HG02870 (cell line): ENCODE data around the gene PLP2.
"Not testable (repeated sequence)": the region's sequence is repeated elsewhere in the genome, so short reads cannot be mapped to it uniquely, and the experiment has no call there.

Experiments used
- ATAC-seq: cut with Tn5 transposase; IDR thresholded peaks from one replicate; pipeline ENCODE4 v1.9.1; 2021; ENCODE audit warnings: mild to moderate bottlenecking, moderate library complexity; ENCODE audit not compliant: unreplicated experiment

PLP2 gene

DNA sequence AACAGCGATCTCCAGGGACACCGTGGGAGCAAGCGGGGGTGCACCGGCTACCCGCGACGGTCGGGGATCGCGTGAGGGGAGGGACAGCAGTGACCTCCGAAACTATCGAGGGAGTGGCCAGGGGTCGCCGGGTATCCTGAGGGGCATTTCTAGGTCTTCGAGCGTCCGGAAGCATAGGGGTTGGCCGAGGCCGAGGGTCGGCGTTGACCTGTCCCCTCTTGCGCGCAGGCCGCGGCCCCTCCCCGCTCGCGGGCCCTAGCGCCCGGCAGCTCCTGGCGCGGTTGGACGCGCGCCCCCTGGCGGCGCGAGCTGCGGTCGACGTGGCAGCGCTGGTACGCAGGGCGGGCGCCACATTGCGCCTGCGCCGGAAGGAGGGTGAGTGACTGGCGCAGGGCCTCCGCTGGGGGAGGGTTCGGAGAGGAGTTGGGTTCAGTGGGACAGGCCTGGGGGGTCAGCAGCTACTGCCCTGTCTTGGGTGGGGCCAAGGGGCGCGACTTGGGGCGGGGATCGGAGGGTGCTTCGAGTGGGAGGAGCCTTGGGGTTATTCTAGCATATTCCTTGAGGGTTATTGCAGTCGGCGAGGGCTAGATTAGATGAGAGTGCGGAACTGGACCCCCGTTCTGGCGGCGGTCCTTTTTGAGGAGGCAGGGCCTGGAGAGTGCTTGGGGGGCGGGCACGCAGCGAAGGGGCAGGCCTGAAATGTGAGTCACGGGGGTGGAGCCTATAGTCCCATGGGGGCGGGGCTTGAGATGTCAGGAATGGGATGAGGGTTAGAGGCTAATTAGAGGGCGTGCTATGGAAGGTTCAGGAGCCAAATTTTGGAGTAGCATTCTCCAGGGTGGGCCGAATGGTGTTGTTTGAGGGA lies 7.9 kb upstream of the PLP2 start:
- ATAC-seq: peak; percentile 63

DNA sequence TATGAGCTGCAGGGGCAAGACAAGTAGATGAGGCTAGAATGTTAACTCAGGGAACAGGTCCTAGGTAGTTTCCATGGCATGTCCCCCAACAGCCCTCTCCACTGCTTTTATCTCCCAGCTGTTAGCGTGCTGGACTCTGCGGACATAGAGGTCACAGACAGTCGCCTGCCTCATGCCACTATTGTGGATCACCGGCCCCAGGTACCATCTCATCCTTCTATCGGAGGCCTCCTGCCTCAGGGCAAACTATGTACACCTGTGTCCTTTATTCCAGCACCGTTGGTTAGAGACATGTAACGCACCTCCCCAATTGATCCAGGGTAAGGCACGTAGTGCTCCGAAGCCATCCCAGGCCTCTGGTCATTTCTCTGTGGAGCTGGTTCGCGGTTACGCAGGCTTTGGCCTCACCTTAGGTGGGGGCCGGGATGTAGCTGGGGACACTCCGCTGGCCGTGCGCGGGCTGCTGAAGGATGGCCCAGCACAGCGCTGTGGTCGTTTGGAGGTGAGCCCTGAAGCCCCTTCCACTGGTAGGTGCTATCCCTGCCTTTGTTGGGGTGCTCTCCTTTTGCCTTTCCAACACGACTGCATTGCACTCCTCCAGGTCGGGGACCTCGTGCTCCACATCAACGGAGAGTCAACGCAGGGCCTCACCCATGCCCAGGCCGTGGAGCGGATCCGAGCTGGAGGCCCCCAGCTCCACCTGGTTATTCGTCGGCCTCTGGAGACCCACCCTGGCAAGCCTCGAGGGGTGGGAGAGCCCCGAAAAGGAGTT lies 6.9 kb upstream of the PLP2 start:
- ATAC-seq: no peak

DNA sequence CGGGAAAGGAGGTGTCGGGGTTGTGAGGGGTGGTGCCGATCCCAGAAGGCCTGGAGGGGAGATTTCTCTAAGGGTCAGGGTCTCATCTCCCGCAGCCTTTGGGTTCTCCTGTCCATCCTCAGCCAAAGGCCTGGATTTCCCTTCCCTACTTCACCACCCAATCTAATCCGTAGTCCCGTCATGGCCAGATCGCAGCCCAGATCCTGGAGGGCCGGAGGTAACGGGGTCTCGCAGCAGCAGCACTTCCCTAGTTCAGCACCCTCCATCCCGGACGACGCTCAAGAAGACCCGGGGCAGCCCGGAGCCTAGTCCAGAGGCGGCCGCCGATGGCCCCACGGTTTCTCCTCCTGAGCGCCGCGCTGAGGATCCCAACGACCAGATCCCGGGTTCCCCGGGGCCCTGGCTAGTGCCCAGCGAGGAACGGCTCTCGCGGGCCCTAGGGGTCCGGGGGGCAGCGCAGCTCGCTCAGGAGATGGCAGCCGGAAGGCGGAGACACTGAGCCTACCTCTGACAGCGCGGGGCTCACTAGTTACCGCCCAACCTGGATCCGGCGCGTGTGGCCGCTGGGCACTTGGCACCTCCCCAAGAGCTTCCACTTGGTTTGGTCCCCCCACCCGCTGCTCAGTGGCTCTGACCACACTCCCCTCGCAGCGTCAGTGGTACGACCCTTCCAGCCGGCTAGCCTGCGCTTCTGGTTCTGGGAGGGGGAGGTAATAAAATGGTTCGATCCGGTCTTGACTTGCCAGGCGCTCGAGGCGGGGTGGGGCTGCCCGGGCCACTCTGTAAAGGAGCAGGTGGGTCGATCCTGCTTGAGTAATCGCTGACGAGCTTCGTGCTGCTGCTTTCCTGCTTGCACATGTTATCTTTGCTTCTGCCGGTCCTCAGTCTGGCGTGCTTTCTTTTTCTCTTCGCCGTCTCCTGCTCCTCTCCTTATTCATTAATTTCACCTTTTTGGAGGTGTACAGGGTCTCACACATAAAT lies 5.5 kb upstream of the PLP2 start:
- no peak for ATAC-seq

DNA sequence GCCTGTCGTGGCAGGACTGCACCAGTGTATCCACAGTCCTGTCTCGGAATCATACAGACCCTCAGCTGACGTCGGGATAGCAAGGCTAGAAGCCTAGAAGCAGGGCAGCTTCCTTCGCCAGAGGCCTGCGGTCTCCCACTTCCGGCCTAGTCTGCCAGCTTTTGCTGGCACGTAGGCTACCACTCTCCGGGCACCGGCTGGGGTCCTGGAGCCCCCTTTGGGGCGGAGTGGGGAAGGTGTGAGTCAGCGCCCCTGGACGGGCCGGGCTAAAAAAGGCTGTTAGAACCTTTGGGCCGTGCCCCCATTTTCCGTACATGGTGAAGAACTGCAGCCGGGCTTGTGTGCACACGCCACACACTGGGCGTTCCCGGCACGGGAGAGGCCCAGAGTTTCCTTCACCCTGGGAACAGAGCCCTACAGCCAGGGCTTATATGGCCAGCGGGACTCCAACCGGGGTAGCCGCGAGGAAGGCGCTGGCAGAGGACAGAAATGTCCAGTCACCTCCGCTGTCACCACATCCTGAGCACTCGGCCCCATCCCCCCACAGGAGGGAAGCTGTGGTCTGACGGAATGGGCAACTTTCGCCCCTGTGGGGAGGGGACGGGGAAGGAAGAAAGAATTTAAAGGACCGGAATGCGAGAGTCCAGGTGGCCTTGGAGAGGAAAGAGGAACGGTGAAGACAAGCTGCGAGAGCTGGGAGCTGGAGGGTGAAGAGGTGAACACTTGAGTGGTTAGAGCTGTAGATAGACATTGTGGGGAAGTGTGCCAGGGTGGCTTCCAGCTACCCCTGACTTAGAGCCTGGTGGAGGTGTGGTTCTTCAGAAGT lies 4.6 kb upstream of the PLP2 start:
- ATAC-seq: no peak

DNA sequence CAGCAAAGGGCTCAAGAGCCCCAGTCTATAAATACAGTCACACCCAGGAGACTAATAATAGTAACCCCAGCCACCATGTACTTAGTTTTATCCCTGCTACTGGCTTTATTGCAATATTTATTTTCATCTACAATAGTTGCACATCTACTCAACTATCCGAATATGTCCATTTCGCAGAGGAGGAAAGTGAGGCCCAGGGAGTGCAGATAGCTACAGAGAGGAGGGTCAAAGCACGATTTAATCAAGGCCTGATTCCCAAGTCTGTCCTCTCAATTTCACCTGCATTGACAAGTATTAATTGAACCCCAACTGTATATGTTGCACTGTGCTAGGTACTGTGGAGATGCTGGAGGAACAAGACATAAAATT lies 4.0 kb upstream of the PLP2 start:
- ATAC-seq: no peak

DNA sequence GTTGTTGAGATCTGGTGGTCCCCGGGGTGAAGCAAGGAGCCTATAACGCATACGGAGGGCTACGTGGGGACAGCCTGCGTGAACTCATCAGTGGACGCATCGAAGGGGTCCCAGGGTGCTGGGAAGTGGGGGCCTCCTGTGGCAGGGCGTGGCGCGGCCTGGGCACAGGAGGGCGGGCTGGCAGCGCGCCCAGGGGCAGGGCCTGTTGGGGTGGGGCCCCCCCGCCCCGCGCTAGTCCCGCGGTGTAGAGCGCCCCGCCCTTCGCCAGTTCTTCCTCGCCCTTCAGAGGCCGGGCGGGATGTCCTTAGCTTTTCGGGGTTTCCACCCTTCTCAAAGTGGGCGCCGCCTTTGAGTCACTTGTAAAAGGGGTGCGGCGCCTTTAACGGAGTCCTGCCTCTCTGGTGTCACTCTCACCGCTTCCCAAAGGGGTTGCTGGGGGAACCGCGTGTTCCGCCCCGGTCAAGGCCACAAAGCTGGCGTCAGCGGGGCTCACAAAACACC lies 632 bp downstream of the PLP2 start:
- ATAC-seq: peak; percentile 52

DNA sequence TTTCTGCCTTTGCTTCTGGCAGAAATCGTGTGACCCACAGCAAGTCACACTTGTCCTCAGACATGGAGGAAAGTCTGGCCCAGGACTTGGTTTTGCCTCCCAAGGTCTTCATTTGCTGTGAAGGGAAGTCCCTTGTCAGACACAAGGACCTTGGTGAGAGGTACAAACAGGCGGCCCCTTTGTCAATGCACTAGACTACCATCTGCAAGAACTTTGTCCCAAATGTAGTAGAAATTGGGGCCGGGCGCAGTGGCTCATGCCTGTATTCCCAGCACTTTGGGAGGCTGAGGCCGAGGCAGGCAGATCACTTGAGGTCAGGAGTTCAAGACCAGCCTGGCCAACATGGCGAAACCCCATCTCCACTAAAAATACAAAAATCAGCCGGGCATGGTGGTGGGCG lies 1.8 kb downstream of the PLP2 start:
- ATAC-seq: not testable (repeated sequence)

DNA sequence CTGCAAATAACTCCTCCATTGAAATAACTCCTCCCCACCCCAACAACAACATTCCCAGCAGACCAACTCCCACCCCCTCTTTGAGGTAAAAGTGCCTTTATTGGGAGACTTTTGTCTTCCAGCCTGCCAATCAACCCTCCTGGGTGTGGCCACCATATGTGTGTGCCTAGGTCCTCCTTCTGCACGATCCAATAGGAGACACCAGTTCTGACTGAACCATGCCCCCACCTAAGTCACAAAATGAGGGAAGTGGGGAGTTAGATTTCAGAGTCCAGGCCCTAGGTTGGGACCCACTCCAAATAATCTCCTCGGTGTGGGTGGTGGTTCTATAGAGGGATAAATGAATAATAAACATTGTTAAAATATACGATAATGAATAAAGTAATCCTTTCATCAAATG lies 3.0 kb downstream of the PLP2 start:
- no peak for ATAC-seq

DNA sequence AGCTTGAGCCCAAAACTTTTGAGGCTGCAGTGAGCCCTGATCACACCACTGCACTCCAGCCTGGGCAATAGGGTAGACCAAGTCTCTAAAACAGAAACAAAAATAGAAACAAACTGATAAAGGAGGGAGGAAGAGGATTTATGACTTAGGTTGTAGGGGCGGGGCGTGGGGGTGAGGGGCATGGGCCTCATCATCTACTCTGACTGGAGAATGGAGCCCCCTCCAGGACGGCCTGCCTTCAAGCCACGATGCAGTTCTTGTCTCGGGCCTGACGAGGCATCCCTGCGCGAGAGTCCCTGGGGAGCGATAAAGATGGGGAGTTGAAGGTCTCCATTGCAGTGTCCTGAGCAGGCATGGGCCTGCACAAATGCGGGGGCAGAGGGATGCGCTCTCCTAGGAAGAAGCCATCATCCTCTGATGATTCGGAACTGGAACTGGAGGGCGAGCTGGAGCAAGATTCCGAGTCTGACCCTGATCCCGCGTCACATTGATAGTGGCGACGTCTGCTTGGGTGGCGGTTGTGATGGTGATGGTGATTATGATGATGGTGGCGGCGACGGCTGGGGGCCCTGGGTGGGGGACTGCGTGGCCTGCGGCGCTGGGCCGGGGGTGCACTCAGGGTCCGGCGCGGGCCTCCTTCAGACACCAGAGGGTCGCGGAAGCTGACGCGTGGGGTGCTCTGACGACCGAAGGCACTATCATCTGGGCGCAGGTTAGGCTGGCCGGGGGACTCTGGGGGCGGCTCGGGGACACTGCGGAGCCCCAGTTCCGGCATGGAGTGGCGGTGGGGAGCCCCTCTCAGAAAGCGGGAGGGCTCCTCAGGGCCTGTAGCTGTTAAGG lies 4.0 kb downstream of the PLP2 start:
- no peak for ATAC-seq

DNA sequence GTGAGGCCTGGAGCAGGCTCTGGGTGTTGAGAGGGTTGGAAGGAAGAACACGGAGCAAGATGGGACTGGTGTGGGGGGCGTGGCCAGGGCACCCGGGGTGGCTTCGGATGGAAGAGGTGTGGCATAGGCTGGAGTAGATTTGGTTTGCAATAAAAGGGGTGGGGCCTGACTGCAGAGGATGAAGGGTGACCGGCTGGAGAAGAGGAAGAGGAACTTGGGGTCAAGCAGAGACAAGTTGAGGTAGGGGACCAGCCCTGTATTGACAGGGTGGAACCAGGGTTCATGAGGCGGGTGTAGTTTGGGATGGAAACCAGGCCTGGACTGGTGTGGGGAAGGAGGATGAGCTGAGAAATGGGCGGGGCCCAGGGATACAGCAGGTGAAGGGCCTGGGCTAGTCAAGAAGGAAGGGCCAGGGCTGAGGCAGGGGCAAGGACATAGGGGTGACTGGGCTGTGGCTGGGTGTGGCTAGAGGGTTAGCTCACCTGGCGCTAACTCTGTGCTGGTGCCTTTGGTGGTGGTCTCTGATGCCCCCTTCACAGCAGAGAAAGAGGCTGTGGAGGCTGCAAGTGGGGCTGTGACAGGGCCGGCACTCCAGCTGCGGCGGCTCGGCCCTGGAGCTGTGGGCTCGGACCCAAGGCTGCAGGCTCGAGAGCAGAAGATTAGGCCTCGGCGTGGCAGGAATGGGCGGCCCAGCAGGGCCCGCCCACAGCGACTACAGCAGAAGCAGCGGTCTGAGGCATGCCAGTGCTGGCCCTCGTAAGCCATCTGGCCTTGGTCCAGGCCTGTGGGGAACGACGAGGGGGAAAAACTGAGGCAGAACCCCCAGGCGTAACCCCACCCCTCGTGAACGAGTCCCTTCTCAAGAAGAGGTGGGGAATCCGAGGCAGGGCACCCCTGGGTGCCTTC lies 5.0 kb downstream of the PLP2 start:
- no peak for ATAC-seq

DNA sequence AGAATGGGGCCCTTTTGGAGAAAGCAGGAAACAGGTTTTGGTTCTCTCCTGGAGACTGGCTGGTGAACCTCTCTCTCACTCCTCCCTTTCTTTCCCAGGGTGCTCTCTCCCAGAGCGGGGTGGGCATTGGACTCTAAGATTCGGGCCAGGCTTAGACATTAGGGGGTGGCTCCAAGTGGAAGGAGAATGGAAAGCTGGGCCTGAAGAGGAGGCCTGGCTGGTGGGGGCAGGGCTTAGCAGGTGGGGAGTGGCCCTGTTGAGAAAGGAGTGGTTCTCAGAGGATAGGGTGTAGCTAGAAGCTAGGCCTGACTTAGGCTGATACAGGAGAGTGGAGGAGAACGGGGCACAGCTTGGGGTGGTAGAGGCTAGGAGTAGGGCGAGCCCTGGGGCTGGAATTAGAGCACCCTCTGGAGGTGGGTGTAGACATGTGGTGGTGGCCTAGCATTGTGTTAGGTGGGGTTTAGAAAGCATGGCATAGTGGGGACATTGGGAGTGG lies 5.7 kb downstream of the PLP2 start:
- no peak for ATAC-seq

DNA sequence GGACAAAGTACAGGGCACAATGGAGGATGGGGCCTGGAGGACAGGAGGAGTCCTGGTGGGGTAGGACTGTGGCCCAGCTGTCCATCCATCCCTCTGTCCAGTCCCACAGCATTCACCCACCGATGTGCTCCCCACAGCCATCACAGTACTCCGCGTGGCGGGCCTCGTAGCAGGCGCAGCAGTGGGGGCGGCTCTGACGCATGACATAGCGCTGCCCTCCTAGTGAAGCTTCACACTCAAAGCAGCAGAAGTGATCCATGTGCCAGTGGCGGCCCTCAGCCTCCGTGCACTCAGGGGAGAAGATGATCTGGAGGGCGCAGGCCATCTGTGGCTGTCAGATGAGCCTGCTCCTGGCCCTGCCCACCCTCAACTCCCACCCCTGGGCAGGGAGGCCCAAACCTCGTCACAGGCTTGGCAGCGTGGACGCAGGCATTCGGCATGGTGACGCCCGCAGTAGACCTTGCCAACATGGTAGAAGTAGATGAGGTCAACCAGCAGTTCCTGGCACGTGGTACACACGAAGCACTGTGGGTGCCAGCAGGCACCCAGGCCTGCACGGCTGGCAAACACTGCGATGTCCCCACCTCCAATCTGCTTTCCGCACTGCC lies 6.3 kb downstream of the PLP2 start:
- no peak for ATAC-seq

DNA sequence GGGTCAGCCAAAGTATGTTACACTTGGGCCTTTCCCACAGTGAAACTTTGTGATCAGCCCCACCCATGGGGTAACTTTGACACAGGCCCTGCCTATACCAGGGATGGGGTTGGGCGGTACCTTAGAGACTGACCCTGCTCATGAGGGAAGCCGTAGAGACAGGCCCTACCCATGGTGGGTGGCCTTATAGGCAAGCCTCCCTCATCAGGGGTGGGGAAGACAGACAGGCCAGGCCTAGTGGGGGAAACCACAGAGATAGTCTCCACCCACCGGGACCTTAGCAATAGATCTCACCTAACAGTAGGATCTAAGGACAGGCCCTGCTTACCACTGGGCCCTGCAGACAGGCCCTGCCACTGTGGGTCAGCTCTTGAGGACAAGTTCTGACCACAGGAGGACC lies 6.8 kb downstream of the PLP2 start:
- ATAC-seq: no peak

DNA sequence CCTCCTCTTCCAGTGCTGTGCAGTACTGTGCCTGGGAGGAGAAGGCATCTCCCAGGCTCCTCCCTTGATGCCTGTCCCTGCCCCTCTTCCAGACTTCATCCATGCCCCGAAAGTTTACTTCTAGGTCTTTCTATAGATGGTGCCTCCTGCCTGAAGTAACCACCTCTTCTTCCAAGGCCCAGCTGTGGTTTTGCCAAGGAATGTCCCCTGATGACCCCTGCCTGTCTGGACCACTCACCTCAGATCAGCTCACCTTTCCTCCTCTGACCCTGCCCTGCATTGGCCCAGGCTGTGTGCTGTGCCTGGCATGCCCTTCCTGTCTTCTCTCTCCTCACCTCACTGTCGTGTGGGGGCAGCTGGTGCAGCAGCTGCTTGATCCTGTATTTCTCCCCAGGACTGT lies 7.7 kb downstream of the PLP2 start:
- ATAC-seq: no peak

DNA sequence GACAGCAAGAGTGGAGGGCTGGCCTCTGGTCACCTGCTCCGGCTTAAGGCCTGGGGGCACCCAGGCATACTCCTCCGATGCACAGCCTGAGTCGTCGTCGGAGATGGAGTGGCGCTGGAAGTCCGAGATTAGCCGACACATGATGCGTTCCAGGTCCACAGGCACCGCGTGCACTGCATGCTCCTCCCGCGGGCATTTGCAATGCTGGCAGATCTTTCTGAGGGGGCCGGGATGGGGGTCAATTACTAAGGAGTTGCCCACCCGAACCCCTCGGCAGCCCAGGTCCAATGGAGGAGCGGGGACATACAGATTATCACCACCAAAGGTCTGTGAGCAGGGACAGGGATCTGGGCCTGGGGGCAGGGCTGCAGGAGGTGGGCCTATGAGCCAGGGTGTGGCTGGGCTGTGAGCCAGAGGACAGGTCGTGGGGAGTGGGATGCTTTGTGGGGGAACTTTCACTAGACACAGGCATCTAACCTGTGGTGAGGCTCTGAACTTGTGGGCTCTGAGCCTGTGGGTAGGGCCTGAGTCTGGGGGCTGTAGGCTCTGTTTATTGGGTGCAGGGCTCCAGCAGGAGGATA lies 12.1 kb downstream of the PLP2 start:
- no peak for ATAC-seq

DNA sequence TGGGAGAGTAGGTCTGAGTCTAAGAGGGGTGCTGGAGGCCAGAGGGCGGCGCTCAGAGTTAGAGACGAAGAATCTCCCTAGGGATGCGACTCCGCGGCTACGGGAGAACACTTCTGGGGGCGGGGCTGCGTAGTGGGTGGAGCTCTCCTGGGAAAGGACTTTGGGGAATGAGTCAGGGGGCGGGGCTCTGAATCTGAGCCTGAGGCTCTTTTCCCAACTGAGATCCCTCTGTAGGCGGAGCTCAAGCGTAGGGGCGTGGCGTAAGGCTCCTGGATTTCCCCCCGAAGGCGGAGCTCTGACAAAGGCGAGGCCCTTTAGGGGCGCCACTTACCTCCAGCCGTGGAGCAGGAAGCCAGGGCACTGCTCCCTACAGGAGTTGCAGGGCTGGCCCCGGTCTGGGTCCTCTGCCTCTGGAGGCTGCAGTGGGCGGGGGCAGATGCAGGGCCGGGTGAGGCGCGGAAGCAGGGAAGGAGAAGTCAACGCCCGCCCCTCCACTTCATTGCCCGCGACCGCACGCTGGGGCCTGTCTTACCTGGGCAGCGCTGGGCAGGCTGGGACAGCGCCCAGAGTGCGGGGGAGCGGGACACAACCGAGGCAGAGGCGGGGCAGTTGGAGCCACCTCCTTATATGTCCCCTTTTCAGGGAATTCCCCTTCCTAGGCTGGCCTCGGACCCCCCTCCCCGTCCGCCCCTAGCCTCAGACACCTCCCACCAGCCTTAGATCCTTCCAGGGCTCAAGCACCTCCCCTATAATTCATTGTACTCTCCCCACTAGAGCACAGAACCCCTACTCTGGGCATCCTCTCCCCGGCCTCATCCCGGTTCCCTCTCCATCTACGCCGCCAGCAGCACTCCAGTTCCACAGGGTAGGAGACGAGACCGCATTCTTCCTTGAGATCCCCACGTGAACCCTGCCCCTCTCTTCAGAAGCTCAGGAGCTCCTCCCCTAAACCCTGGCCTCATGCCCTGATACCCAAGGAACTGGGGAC lies 12.9 kb downstream of the PLP2 start:
- no peak for ATAC-seq
